GM12878 (cell line): Measurements from ENCODE around the gene C20orf96. TPM values are rescaled to one million over a fixed set of nuclear protein-coding genes. Genes with fewer than 3 reads are reported as not detected.

ENCODE experiments used
- EP300 ChIP-seq, 2 experiments: fragments of 150-350 bp in 1 of 2; IDR thresholded peaks; 2 replicates each; pipeline ENCODE4 v1.6.1; 2011 to 2012; ENCODE audit warnings: low read depth in 2 of 2, low read length in 2 of 2, borderline replicate concordance in 1 of 2, improper control_type of control experiment in 1 of 2, inconsistent platforms in 1 of 2; ENCODE audit not compliant: control insufficient read depth in 1 of 2
- LARP7 ChIP-seq: fragments of 450-650 bp; IDR thresholded peaks from 2 replicates; pipeline ENCODE4 v1.6.1; 2017; ENCODE audit warnings: mild to moderate bottlenecking
- NFYA ChIP-seq: IDR thresholded peaks from 2 replicates; pipeline ENCODE4 v1.6.1; 2011; ENCODE audit warnings: low read depth, mild to moderate bottlenecking, low read length, improper control_type of control experiment, borderline replicate concordance
- NFYB ChIP-seq: IDR thresholded peaks from 2 replicates; pipeline ENCODE4 v1.6.1; 2011; ENCODE audit warnings: low read depth, mild to moderate bottlenecking, low read length, improper control_type of control experiment, moderate library complexity; ENCODE audit not compliant: insufficient read depth
- NRF1 ChIP-seq: conservative IDR thresholded peaks from 2 replicates; pipeline ENCODE4 v1.6.1; 2011; ENCODE audit warnings: mild to moderate bottlenecking, low read depth, low read length, improper control_type of control experiment
- TCF12 ChIP-seq: IDR thresholded peaks from 2 replicates; pipeline ENCODE4 v1.6.1; 2011; ENCODE audit warnings: low read depth, mild to moderate bottlenecking, low read length
- ZZZ3 ChIP-seq: IDR thresholded peaks from 2 replicates; pipeline ENCODE4 v1.6.1; 2011; ENCODE audit warnings: low read depth; ENCODE audit not compliant: control insufficient read depth, insufficient read length
- polyA plus RNA-seq, 11 experiments: library from polyadenylated mRNA; depleted of rRNA in 4 of 11; unstranded in 6 of 11; stranded (reverse) in 5 of 11; fragments of >200 nt; fragmentation: Nextera tagmentation in 4 of 11; fragmentation: Illumina TruSeq in 1 of 11; extraction: Ambion mirVana in 4 of 11; extraction: Trizol in 1 of 11; gene quantifications; 1 replicate in 1 of 11; 2 replicates in 10 of 11; pipeline versions ENCODE4 v1.2.1 to v1.2.3, GENCODE V29; 2011 to 2016; ENCODE audit warnings: inconsistent platforms in 2 of 11, missing spikeins in 2 of 11, low read depth in 1 of 11
- total RNA-seq, 4 experiments: library from RNA; depleted of rRNA in 3 of 4; stranded (reverse); fragments of >200 nt in 3 of 4; fragmentation: Illumina TruSeq in 1 of 4; extraction: Trizol in 1 of 4; gene quantifications; 2 replicates each; pipeline versions ENCODE4 v1.2.1 to v1.2.3, GENCODE V29; 2013 to 2021
- TF ChIP-seq, protein P1 (sequence below): fragments of 450-650 bp; formaldehyde crosslinking; IDR thresholded peaks from 2 replicates; pipeline ENCODE4 v1.4.0; 2020; ENCODE audit warnings: mild to moderate bottlenecking, moderate library complexity
- TF ChIP-seq, protein P2 (sequence below): IDR thresholded peaks from 2 replicates; pipeline ENCODE4 v1.6.1; 2012; ENCODE audit warnings: low read depth, low read length, improper control_type of control experiment
- TF ChIP-seq, protein P3 (sequence below): fragments of 450-650 bp; formaldehyde crosslinking; IDR thresholded peaks from 2 replicates; pipeline ENCODE4 v1.5.0; 2022; ENCODE audit warnings: mild to moderate bottlenecking, missing genetic modification characterization

C20orf96 gene
- total and polyA plus RNA-seq, 10 of the 15 experiments (the other 5 are each of a cell fraction or from before 2014, with no cell fraction given) = 1.4 to 8.6 (median 5.9) TPM

DNA sequence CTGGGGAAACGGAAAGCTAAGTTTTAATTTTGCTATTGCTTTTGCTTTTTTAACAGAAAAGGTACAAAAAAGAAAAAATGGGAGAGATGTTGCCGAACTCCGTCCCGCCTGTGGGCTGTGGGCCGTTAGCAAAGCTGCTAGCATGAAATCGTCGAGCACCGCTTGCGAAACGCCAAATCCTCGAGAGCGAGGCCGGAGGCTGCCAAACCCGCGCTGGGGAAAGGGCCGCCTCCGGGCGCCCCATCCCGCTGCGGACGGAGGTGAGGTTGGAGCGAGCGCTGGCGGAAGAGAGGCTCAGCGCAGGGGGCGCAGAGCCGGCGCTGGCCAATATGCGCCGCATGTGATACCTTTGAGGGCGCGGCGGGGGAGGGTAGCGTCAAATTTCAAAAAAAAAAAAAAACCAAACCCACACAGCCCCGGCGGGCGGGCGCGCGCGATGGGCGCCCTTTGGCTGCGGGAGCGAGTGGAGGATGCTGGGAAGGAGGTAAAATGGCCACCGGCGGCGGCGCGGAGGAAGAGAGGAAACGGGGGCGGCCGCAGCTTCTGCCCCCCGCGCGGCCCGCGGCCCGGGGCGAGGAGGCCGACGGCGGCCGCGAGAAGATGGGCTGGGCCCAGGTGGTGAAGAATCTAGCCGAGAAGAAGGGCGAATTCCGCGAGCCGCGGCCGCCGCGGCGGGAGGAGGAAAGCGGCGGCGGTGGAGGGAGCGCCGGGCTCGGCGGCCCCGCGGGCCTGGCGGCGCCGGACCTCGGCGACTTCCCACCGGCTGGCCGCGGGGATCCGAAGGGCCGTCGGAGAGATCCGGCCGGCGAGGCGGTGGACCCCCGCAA lies 6.8 kb upstream of the C20orf96 start, which contains the start of gene ZCCHC3 (continued):
- TF ChIP-seq, protein P1, sequence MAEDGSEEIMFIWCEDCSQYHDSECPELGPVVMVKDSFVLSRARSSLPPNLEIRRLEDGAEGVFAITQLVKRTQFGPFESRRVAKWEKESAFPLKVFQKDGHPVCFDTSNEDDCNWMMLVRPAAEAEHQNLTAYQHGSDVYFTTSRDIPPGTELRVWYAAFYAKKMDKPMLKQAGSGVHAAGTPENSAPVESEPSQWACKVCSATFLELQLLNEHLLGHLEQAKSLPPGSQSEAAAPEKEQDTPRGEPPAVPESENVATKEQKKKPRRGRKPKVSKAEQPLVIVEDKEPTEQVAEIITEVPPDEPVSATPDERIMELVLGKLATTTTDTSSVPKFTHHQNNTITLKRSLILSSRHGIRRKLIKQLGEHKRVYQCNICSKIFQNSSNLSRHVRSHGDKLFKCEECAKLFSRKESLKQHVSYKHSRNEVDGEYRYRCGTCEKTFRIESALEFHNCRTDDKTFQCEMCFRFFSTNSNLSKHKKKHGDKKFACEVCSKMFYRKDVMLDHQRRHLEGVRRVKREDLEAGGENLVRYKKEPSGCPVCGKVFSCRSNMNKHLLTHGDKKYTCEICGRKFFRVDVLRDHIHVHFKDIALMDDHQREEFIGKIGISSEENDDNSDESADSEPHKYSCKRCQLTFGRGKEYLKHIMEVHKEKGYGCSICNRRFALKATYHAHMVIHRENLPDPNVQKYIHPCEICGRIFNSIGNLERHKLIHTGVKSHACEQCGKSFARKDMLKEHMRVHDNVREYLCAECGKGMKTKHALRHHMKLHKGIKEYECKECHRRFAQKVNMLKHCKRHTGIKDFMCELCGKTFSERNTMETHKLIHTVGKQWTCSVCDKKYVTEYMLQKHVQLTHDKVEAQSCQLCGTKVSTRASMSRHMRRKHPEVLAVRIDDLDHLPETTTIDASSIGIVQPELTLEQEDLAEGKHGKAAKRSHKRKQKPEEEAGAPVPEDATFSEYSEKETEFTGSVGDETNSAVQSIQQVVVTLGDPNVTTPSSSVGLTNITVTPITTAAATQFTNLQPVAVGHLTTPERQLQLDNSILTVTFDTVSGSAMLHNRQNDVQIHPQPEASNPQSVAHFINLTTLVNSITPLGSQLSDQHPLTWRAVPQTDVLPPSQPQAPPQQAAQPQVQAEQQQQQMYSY (CRISPR knock-in tag) = no peak
- TF ChIP-seq, protein P2, sequence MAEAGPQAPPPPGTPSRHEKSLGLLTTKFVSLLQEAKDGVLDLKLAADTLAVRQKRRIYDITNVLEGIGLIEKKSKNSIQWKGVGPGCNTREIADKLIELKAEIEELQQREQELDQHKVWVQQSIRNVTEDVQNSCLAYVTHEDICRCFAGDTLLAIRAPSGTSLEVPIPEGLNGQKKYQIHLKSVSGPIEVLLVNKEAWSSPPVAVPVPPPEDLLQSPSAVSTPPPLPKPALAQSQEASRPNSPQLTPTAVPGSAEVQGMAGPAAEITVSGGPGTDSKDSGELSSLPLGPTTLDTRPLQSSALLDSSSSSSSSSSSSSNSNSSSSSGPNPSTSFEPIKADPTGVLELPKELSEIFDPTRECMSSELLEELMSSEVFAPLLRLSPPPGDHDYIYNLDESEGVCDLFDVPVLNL = peak; percentile 66
- TF ChIP-seq TCF12 (0 out of 2 replicates have a peak, but pooled peaks have one; percentile 4), ZZZ3 (no peak), NFYA (no peak), NFYB (no peak), LARP7 (peak; percentile 89), NRF1 (no peak), EP300 (IDR thresholded peaks at IDR 0.05; ENCODE audit: borderline replicate concordance in 1 of 2, control insufficient read depth in 1 of 2, low read depth in 2 of 2, low read length in 2 of 2) (no peak)
- TF ChIP-seq, protein P3, sequence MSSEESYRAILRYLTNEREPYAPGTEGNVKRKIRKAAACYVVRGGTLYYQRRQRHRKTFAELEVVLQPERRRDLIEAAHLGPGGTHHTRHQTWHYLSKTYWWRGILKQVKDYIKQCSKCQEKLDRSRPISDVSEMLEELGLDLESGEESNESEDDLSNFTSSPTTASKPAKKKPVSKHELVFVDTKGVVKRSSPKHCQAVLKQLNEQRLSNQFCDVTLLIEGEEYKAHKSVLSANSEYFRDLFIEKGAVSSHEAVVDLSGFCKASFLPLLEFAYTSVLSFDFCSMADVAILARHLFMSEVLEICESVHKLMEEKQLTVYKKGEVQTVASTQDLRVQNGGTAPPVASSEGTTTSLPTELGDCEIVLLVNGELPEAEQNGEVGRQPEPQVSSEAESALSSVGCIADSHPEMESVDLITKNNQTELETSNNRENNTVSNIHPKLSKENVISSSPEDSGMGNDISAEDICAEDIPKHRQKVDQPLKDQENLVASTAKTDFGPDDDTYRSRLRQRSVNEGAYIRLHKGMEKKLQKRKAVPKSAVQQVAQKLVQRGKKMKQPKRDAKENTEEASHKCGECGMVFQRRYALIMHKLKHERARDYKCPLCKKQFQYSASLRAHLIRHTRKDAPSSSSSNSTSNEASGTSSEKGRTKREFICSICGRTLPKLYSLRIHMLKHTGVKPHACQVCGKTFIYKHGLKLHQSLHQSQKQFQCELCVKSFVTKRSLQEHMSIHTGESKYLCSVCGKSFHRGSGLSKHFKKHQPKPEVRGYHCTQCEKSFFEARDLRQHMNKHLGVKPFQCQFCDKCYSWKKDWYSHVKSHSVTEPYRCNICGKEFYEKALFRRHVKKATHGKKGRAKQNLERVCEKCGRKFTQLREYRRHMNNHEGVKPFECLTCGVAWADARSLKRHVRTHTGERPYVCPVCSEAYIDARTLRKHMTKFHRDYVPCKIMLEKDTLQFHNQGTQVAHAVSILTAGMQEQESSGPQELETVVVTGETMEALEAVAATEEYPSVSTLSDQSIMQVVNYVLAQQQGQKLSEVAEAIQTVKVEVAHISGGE = no peak
- TF ChIP-seq, all 136 proteins: peak for 60
